Inferior parietal cortex (tissue), 1 donor: ENCODE data around the gene CANT1.
"Not testable (repeated sequence)": the region's sequence is repeated elsewhere in the genome, so short reads cannot be mapped to it uniquely, and the experiment has no call there.

ENCODE experiments used
- DNase-seq: peaks from one replicate; pipeline ENCODE4 v3.0.0-alpha.2; 2016; ENCODE audit errors: extremely low spot score

Gene CANT1

GRCh38 chr17:78977681-78977943 lies 32.0 kb downstream of the CANT1 start:
- no peak for DNase-seq

- no peak for DNase-seq
Observed at GRCh38 chr17:78976907-78977680, 32.5 kb downstream of the CANT1 start.

- DNase-seq: peak; percentile 39
Observed at GRCh38 chr17:78974635-78975591, 34.7 kb downstream of the CANT1 start.

- no peak for DNase-seq
Observed at GRCh38 chr17:78973792-78974520, 35.6 kb downstream of the CANT1 start.

- no peak for DNase-seq
Observed at GRCh38 chr17:78973196-78973595, 36.4 kb downstream of the CANT1 start.

GRCh38 chr17:78972507-78973105 lies 37.0 kb downstream of the CANT1 start:
- no peak for DNase-seq

- DNase-seq: no peak
Observed at GRCh38 chr17:78971756-78972506, 37.6 kb downstream of the CANT1 start.

- DNase-seq: peak; percentile 89
Observed at GRCh38 chr17:78970834-78971755, 38.5 kb downstream of the CANT1 start.

- DNase-seq: no peak
Observed at GRCh38 chr17:78969865-78970264, 39.7 kb downstream of the CANT1 start.

- no peak for DNase-seq
Observed at GRCh38 chr17:78967782-78968362, 41.7 kb downstream of the CANT1 start.

GRCh38 chr17:78966910-78967600 lies 42.5 kb downstream of the CANT1 start:
- no peak for DNase-seq

GRCh38 chr17:78966123-78966813 lies 43.3 kb downstream of the CANT1 start:
- DNase-seq: no peak

- no peak for DNase-seq
Observed at GRCh38 chr17:78965491-78965924, 44.1 kb downstream of the CANT1 start.

- no peak for DNase-seq
Observed at GRCh38 chr17:78963378-78963777, 46.2 kb downstream of the CANT1 start.

GRCh38 chr17:78962984-78963348 lies 46.6 kb downstream of the CANT1 start:
- not testable (repeated sequence) for DNase-seq

GRCh38 chr17:78962345-78962983 lies 47.1 kb downstream of the CANT1 start:
- DNase-seq: no peak

- DNase-seq: no peak
Observed at GRCh38 chr17:78961571-78961970, 48.0 kb downstream of the CANT1 start.

GRCh38 chr17:78960928-78961327 lies 48.6 kb downstream of the CANT1 start:
- DNase-seq: no peak
